SK-N-MC (cell line): Measurements from ENCODE around the gene ITIH1.

Experiments used
- EZH2 ChIP-seq: fragments of 200-600 bp; sonication (generic); IDR thresholded peaks from one replicate; pipeline ENCODE4 v1.6.1; 2017; ENCODE audit warnings: antibody characterized with exemption
- POLR2AphosphoS5 ChIP-seq: IDR thresholded peaks from 2 replicates; pipeline ENCODE4 v1.6.1; 2012; ENCODE audit warnings: mild to moderate bottlenecking, low read depth, low read length, borderline replicate concordance

GRCh38 chr3:52743721-52744120, 33.7 kb upstream of the ITIH1 start:
- TF ChIP-seq POLR2AphosphoS5 (no peak), EZH2 (no peak)
